Stimulated activated CD8-positive, alpha-beta memory T cell treated with anti-CD3 and anti-CD28 coated beads, Interleukin-4, amount 100 ng/mL, for 24 hours (primary cell): Measurements from ENCODE around the gene ZNF615.
"Not testable (repeated sequence)": the region's sequence is repeated elsewhere in the genome, so short reads cannot be mapped to it uniquely, and the experiment has no call there.

Experiments
- DNase-seq: peaks from one replicate; pipeline ENCODE4 v3.0.0-alpha.2; 2020; ENCODE audit warnings: low read depth

ZNF615 gene

GRCh38 chr19:52007806-52008557, at the start of gene ZNF615:
TSS of gene ZNF615 (minus strand) at chr19:52008211. CDS start at chr19:52003711, 4,500 bp downstream.
- peak; percentile 83 for DNase-seq

GRCh38 chr19:52056480-52056879, 48.5 kb upstream of the ZNF615 start:
- not testable (repeated sequence) for DNase-seq

DNA sequence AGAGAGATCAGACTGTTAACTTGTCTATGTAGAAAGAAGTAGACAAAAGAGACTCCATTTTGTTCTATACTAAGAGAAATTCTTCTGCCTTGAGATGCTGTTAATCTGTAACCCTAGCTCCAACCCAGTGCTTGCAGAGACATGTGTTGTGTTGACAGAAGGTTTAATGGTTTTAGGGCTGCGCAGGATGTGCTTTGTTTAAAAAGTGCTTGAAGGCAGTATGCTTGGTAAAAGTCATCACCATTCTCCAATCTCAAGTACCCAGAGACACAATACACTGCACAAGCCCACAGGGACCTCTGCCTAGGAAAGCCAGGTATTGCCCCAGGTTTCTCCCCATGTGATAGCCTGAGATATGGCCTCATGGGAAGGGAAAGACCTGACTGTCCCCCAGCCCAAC, 43.7 kb upstream of the ZNF615 start:
- not testable (repeated sequence) for DNase-seq

DNA sequence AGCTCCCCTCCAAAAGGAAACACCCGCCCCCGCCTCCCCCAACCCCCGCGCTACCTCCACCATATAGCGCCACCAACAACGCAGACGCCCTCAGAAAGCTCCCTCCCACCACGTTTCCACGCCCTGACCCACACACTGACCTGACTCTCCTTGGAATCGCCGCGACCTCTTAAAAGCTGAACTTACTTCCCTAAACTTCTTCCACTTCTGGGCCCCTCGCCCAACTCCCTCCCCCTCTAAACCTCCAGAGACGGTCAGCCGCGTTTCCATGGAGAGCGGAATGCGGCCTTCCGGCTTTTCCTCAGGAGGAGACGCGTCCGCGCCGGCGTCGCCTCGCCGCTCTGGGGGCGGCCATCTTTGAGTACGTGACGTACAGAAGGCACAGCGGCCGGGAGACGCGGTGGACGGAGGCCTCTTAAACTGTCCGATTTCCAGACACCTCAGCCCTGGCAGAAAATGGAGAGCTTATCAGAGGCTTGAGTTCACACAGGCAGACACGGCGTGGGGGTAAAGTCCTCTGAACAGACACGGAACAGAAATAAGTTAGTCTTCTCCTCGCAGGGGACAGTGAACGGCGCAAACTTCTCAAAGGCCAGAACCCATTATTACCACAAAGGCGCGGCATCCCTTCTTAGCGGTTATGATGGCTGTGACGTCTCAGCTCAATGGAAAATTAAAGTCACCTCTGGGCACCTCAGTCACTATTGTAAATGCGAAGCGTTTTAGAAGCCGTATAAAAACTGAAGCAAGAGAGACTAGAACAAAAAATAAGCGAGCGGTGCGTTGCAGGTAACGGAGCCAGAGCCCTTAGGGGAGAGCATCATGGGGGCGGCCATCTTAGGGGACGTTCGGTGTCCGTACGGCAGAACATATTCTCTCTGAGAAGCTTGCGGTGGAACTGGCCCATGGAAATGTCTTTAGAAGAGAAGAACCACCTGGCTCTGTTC, 40.8 kb upstream of the ZNF615 start, which contains the start of gene ZNF432:
ZNF432 (minus strand) TSS at position 284 of the 947 bp plus-strand sequence. CDS start 1,970 bp downstream, outside the sequence.
- DNase-seq, result peak; percentile 66

DNA sequence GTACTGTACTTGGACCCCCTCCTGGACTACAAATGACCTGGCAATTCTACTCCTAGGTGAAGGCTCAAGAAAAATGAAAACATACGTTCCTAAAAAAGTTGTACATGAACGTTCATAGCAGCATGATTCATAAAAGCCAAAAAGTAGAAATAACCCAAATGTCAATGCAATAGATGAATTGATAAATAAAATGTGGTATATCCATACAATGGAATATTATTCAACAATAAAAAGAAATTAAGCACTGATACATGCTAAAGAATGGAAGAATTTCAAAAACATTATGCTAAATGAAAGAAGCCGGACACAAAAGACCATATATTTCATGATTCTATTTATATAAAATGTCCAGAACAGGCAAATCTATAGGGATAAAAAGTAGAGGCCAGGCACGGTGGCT, 31.2 kb upstream of the ZNF615 start:
- no peak for DNase-seq

DNA sequence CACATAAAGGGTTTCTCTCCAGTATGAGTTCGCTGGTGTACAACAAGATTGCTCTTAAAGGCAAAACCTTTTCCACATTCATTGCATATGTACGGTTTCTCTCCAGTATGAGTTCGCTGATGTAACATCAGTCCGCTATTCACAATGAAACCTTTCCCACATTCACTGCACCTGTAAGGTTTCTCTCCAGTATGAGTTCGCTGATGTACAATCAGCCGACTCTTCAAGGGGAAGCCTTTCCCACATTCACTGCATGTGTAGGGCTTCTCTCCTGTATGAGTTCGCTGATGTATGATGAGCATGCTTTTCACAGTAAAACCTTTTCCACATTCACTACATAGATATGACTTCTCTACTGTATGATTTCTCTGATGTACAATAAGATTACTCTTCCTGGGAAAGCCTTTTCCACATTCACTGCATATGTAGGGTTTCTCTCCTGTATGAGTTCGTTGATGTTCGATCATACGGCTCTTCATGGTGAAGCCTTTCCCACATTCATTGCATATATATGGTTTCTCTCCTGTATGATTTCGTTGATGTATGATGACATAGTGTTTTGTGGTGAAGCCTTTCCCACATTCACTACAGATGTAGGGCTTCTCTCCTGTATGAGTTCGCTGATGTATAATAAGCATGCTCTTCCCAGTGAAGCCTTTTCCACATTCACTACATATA, 26.2 kb upstream of the ZNF615 start:
- DNase-seq, result no peak

DNA sequence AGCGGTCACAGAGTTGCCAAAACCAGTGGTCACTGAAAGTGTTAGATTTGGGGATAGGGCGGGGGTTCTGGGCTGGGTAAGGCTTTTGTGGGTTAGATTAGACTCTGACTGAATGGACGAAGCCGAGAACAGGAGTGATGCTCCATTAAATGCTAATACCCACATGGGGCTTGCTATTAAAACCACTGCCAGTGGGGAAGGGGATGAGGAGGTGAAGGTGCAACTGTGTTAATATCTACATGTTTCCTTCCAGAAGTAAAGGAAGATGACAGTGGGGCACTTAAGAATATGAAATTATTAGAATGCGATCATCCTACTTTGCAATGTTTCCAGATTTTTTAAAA, 20.7 kb upstream of the ZNF615 start:
- DNase-seq, result no peak

DNA sequence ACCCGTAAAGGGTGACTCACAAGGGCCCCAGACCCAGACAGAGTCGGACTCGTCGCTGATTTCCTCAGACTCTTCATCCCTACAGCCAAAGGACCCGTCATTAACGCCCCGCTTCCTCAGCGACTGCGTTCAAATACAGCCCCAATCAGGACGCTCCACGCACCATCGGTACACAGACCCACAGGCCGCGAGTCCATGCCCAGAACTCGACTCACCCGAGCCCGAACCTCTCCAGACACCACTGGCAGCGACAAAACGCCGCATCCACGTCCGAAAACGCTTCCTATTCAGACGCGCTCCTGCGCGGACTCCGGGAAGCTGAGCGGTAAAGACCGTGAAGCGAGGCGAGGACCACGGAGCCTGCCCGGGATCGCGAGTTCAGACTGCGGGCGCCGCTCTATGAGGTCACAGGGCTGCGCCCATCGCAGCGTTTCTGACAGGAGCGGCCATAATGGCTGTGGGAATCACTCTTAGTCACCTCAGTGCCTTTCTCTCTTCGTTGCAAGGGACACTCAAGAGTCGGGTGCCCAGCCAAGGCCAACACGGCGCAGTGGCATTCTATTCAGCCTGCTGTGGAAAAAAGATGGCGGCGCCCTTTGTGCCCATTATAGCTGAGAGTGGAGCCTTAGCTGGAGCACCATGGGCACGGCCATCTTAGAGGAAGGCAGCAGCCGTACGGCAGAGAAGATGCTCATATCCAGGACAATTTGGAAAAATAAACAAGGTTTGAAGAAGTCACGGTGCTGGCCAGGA, 20.2 kb upstream of the ZNF615 start, which contains the start of gene ZNF614:
ZNF614 (minus strand) TSS at position 353 of the 753 bp plus-strand sequence. CDS start 2,634 bp downstream, outside the sequence.
- DNase-seq, result peak; percentile 76

GRCh38 chr19:52026255-52026990, 18.4 kb upstream of the ZNF615 start:
- DNase-seq, result not testable (repeated sequence)

GRCh38 chr19:52024478-52024877, 16.5 kb upstream of the ZNF615 start:
- not testable (repeated sequence) for DNase-seq

GRCh38 chr19:52022193-52022592, 14.2 kb upstream of the ZNF615 start:
- no peak for DNase-seq

GRCh38 chr19:52020506-52020905, 12.5 kb upstream of the ZNF615 start:
- DNase-seq, result no peak

DNA sequence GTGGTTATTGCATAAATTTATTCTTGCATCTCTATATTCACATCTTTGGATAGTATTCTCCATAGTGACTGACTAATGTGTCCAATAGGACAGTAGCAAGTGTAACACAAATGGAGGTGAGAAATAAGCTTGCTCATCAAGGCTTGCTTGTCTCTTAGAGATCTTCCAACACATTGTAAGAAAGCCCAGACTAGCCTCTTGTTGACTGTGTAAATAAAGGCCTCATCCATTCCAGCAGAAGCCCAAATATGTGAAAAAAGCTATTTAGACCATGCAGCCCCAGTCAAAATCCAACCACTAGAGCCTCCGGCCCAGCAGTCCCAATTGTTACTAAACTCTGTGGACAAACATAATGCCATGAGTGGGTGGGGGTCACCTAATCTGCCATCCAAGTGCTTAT, 2.7 kb upstream of the ZNF615 start:
- DNase-seq, result no peak

GRCh38 chr19:52007451-52007805, 583 bp downstream of the ZNF615 start:
- no peak for DNase-seq

- no peak for DNase-seq
These were observed 13.9 kb downstream of the ZNF615 start for GRCh38 chr19:51994048-51994644.

DNA sequence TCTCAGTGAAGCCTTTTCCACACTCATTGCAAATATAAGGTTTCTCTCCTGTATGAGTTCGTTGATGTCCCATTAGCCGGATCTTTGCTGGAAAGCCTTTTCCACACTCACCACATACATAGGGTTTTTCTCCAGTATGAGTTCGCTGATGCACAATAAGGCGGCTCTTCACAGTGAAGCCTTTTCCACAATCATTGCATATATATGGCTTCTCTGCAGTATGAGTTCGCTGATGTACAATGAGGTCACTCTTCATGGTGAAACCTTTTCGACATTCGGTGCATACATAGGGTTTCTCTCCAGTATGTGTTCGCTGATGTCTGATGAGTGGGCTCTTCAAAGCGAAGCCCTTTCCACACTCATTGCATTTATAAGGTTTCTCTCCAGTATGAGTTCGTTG, 14.6 kb downstream of the ZNF615 start:
- DNase-seq, result no peak

GRCh38 chr19:51986309-51987291, 21.4 kb downstream of the ZNF615 start, which contains the start of gene ZNF350:
TSS of gene ZNF350 (minus strand) at chr19:51986840. CDS start at chr19:51974360, 12,480 bp downstream.
- peak; percentile 76 for DNase-seq

GRCh38 chr19:51983361-51983760, 24.6 kb downstream of the ZNF615 start:
- DNase-seq, result no peak

- not testable (repeated sequence) for DNase-seq
These were observed 27.1 kb downstream of the ZNF615 start for GRCh38 chr19:51980926-51981325.
